LNCAP (cell line): ENCODE results near the gene MGLL.

Experiments used
- CTCF ChIP-seq: fragments of 450-650 bp; IDR thresholded peaks from 2 replicates; pipeline ENCODE4 v1.5.1; 2017; ENCODE audit warnings: mild to moderate bottlenecking

The MGLL gene

DNA sequence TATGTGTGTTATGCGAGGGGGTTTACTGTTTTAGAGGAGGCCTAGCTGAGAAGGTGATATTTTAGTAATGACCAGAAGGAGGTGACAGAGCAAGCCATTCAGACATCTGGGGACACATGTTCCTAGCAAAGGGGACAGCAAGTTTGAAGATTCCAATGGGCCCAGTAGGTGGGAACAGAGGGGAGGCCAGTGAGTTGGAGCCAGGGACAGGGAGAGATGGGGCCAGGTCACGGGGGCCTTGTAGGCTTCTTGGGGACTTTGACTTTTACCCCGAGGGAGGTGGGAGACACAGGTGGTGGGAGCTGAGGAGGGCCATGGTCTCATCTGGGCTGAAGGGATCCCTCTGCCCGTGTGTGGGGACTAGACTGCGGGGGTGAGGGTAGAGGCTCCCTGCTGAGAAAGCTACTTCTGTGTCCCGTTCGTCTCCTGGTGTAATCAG, 72.5 kb downstream of the MGLL start:
- no peak for TF ChIP-seq CTCF

DNA sequence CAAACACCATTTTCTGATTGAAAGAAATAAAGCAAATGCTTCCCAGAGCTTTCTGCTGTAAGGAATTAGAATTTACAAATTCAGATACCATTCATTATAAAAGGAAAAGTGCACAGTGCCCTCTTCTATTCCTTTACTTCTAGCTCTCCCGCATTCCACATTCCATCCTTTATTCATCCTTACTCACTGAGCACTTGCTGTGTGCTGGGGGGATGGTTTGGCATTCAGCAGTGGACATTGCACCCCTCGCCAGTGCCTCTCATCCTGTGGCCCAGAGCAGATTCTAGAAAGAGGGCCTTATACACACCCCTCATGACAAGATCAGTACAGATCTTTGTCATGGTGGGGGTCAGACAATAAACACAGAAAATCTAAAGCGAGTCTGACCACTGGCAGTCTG, 73.0 kb downstream of the MGLL start:
- no peak for TF ChIP-seq CTCF

DNA sequence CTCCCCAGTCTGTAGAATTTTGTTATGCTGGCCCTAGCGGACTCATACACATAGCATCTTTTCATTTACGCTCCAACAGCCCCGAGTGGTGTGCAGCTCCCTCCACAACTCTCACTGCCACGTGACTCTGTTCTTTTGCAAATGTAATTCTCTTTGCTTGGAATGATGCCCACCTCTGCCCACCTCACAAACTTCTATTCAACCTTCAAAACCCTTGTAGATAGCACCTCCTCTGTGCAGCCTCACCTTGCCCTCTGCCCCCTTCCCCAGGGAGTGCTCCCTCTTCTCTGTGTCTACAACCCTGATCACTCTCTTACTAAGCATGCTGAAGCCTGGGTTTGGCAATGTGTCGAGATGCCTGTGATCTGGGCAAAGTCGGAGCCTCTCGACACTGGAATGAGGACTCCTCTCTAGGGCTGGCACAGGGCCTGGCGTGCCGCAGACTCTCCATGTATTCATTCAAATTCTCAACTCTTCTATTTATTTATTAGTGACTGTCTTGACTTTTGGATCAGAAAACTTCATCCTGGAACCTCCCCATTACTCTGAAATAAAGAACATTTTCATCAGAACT, 73.5 kb downstream of the MGLL start:
- no peak for TF ChIP-seq CTCF

DNA sequence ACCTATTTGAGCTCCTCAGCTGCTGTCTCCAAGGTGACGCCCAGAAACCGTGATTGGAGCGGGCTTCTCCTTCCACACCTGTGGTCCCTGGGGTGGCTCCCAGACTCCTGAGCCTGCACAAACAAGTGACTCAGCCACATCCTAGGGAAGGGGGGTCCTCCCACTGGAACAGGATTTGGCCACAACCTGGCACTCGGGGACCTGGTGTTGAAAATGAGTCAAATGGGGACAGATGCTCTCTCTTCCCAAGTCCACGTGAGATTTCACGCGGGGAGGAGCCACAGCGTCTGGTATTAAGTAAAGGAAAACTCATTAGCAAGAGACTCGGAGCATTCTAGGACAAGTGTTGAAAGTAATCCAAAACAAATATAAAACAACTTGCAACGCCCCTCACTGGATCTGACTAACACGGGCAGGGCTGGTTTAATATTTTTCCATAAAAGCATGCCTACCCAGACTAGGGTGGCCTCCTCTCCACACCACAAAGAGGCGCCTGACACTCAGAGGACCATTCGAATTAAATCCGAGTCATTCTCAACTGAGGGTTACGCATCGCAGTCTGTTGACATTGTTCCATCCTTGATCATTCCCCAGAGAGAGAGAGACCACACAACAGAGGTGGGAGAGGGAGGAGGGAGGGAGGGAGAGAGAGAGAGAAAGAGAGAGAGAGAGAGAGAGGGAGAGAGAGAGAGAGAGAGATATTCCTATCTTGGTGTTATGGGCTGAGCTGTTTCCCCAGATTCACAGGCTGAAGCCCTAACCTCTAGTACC, 74.4 kb downstream of the MGLL start:
- no peak for TF ChIP-seq CTCF

DNA sequence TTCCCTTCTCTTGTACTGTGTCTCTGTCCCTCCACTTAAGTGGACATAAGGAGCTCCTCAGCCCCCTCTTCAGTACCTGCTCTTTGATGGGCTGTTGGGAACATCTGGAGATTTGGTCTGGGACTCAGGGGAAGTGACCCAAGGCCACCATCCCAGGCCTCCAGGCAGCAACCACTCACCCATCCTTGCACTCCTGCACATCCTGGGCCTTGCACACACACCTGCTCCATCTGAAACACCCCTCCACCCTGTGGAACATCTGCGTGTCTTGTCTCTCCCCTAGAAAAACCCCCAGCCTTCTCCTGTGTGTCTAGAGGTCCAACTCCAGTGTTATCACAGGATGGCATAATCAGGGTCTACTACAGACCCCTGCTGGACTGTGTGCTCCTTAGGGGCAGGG, 75.2 kb downstream of the MGLL start:
- no peak for TF ChIP-seq CTCF

DNA sequence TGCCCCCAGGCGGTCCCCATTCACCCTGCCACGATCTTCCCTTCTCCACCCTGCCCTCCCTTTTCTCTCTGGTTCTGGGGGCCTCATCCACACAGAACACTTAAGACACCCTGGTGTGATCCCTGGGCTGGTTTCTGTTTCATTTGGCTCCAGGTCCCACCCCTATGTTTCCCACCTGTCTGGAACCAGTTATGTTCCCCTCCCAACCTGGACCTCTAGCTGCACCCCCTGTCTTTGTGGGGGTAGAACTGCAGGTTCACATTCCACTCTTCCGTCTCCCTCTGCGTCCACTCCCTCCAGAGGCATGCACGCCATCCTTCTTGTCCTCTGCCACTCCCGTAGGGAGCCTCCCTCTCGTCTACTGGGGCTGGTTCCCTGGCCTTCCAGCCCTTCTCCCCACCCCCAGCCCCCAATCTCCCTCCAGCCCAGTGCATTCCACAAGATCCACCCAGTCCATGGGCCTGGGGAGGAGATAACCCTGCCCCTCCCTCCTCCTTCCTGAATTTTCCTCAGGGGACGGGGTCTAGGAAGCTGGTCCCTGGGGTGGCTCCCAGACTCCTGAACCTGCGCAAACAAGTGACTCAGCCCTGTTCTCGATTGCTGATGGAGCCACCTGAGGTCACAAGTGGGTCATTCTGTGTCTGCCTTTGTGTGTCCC, 75.8 kb downstream of the MGLL start:
- no peak for TF ChIP-seq CTCF

GRCh38 chr3:127745656-127746399, 76.5 kb downstream of the MGLL start:
- no peak for TF ChIP-seq CTCF
